Cardiac fibroblast (primary cell): ENCODE measurements around the gene BFAR.
"Not testable (repeated sequence)": the region's sequence is repeated elsewhere in the genome, so short reads cannot be mapped to it uniquely, and the experiment has no call there.

Experiments used
- DNase-seq, 2 donors: peaks; one replicate each; pipeline versions ENCODE4 v3.0.0 to v3.0.0-alpha.2; 2010; ENCODE audit warnings: low read depth in 2 of 2
- H3K4me3 ChIP-seq, 2 donors: replicated peaks in 1 of 2; 1 replicate in 1 of 2; 2 replicates in 1 of 2; pipeline ENCODE4 v1.5.1; 2011; ENCODE audit warnings: low read depth in 2 of 2, low read length in 2 of 2, mild to moderate bottlenecking in 2 of 2, moderate library complexity in 1 of 2
- TF ChIP-seq, protein P1 (sequence below): IDR thresholded peaks from one replicate; pipeline ENCODE4 v1.5.1; 2011; ENCODE audit warnings: low read depth, mild to moderate bottlenecking, low read length, inconsistent platforms

Gene BFAR

DNA sequence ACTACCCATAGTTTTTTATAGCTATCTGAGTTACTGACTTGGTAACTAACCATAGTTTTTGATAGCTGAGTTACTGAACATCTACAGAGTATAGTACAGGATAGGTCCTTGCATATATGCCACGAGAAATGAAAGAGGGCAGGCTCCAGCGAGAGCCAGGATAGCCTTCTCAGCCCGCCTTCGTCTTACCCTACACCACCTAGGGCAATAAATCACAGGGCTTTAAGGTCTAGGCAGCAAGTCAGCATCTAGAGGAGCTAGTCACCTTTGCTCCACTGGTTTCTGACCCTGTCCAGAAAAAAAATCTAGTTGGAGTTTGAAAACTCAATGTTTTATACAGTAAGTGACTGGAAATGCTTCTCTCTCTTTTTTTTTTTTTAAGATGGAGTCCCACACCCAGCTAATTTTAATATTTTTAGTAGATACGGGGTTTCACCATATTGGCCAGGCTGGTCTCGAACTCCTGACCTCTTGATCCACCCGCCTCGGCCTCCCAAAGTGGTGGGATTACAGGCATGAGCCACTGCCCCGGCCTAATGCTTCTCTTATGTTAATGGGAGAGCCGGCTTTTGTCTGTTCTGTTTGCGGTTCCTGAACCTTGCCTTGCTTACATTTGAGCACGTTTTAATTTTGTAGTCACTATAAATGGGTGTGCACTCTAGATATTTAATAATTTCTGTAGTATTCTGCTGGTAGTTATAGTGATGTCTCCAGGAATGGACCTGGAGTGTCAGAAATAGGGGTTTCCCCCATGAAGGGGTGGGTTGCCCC lies 2.8 kb downstream of the BFAR start:
- no peak for DNase-seq
- TF ChIP-seq, protein P1, sequence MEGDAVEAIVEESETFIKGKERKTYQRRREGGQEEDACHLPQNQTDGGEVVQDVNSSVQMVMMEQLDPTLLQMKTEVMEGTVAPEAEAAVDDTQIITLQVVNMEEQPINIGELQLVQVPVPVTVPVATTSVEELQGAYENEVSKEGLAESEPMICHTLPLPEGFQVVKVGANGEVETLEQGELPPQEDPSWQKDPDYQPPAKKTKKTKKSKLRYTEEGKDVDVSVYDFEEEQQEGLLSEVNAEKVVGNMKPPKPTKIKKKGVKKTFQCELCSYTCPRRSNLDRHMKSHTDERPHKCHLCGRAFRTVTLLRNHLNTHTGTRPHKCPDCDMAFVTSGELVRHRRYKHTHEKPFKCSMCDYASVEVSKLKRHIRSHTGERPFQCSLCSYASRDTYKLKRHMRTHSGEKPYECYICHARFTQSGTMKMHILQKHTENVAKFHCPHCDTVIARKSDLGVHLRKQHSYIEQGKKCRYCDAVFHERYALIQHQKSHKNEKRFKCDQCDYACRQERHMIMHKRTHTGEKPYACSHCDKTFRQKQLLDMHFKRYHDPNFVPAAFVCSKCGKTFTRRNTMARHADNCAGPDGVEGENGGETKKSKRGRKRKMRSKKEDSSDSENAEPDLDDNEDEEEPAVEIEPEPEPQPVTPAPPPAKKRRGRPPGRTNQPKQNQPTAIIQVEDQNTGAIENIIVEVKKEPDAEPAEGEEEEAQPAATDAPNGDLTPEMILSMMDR = no peak
- H3K4me3 ChIP-seq = no peak overlapping the region

DNA sequence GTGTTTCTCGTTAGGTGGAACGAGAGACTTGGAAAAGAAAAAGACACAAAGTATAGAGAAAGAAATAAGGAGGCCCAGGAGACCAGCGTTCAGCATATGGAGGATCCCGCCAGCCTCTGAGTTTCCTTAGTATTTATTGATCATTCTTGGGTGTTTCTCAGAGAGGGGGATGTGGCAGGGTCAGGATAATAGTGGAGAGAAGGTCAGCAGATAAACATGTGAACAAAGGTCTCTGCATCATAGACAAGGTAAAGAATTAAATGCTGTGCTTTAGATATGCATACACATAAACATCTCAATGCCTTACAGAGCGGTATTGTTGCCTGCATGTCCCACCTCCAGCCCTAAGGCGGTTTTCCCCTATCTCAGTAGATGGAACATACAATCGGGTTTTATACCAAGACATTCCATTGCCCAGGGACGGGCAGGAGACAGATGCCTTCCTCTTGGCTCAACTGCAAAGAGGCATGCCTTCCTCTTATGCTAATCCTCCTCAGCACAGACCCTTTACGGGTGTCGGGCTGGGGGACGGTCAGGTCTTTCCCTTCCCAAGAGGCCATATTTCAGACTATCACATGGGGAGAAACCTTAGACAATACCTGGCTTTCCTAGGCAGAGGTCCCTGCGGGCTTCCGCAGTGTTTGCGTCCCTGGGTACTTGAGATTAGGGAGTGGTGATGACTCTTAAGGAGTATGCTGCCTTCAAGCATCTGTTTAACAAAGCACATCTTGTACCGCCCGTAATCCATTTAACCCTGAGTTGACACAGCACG lies 3.6 kb downstream of the BFAR start:
- H3K4me3 ChIP-seq, DNase-seq: not testable (repeated sequence)

GRCh38 chr16:14636951-14637240 lies 4.1 kb downstream of the BFAR start:
- H3K4me3 ChIP-seq, DNase-seq: not testable (repeated sequence)

DNA sequence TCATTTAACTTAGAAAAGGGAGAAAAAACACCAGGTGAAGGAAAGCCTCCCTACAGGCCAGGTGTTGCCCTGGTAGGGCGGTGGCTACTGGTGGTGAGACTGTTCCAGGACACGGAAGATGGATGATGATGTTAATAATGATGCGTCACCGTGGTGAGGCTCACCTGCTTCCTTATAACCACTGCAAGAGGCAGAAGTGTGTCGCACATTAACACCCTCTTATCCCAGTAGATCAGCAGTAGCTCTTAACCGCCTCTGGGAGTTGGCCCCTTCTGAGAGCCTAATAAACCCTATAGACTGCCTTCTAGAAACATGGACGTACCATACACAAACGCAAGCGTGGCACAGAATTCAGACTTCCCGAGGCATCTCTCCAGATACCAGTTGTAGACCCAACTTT lies 7.8 kb downstream of the BFAR start:
- TF ChIP-seq, protein P1 = no peak
- no peak for DNase-seq
- H3K4me3 ChIP-seq = no peak overlapping the region

DNA sequence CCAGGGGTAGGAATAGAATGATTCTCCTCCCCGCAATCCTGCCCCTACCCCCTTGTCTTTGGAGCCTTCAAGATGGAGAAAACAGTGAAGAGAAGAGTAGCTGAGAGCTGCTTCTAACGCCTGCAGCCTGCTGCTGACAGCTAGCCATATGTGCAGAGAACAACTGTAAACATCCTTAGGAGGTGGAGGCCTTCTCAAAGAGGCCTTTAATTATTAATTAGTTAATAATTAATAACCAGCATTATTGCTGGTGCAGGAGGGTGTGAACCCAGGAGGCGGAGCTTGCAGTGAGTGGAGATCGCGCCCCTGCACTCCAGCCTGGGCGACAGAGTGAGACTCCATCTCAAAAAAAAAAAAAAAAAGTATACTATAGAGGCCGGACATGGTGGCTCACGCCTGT lies 8.5 kb downstream of the BFAR start:
- no peak overlapping the region for H3K4me3 ChIP-seq
- DNase-seq = no peak
- TF ChIP-seq, protein P1 = no peak

- H3K4me3 ChIP-seq = no peak overlapping the region
- TF ChIP-seq, protein P1 = no peak
- DNase-seq = peak in 1 of 2 donors; percentile 6
These were observed 9.2 kb downstream of the BFAR start for GRCh38 chr16:14641926-14642325.

- no peak overlapping the region for H3K4me3 ChIP-seq
- no peak for DNase-seq
- TF ChIP-seq, protein P1 = no peak
These were observed 17.1 kb downstream of the BFAR start for GRCh38 chr16:14649816-14650215.

GRCh38 chr16:14650629-14651028 lies 17.9 kb downstream of the BFAR start:
- TF ChIP-seq, protein P1 = no peak
- no peak overlapping the region for H3K4me3 ChIP-seq
- no peak for DNase-seq
